GM19397 (cell line): ENCODE data around the gene P2RY13.
A peak's percentile ranks its signal among the peaks of the same experiment; 100 is the strongest.

ENCODE experiments used
- ATAC-seq: cut with Tn5 transposase; IDR thresholded peaks from one replicate; pipeline ENCODE4 v1.9.1; 2021; ENCODE audit warnings: mild to moderate bottlenecking, moderate library complexity; ENCODE audit not compliant: unreplicated experiment

The P2RY13 gene

GRCh38 chr3:151329363-151329762 is at the start of gene P2RY13:
P2RY13 (minus strand) TSS chr3:151329549; CDS start chr3:151329528, 21 bp downstream.
- no peak for ATAC-seq

GRCh38 chr3:151377768-151378385 is 48.5 kb upstream of the P2RY13 start:
- ATAC-seq, result no peak

DNA sequence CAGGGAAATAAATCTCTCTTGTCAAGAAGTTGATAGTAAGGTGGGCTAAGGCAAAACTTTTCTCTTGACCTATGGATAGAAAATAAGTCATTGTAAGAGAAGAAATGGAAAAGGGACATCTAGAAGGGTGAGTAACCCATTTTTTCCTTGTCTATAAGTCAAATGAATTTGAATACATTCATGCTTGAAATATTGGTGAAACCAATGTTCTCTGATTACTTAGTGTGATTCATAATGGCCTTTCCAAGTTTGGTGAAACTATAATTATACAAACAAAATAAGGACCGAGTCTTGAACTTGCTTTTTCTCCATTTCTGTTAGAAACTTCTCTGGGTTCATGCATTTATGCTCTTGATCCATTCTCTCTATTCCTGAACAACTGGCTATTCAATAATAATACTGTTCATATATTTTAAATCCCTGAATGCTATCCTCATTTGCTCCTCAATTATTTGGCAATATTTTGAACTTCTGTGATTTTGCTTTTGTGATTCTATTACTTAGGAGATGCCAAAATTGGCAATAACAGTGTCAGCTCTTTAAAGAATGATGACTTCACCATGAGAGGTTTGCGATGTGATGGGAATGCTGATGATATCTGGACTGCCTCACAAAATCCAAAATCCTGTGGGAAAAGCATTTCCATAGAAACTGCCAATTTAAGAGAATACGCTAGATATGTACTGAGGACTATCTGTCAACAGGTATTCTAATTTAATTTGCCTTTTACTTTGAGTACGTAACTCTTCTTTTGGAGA is 42.9 kb upstream of the P2RY13 start:
- no peak for ATAC-seq

DNA sequence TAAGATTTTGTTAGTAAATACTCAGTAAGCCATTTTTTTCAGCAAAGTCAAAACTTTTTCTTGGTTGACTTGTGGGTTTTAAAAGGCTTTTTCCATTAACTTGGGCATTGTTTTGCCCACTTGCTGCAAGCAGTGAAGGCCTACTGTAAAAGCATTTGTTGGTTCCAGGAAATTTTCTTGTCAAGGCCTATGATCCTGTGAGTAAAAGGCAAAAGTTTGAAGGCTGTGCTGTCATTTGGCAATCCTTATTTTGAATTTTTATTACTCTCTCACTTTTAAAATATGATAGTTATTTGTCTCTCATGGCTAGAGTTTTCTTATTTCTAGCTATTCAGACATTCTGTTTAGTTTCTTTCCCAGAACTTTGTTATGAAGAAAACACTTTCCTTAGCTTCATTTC is 42.2 kb upstream of the P2RY13 start:
- no peak for ATAC-seq

DNA sequence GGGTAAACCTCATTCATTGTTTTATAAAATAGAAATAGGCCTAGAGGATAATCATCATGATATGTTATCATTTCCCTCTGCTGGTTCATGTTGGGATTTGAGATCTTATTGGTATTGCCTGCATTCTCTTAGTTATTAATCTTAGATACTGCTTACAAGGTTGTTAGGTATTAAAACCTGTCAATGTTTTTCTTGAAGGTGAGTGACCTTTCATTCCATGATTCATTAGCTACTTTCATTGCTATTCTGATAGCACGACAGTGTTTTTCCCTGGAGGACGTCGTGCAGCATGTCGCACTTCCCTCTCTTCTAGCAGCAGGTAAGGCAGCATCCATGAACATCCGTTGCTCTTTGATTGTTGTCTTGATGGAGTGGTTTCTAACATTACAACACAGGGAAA is 38.1 kb upstream of the P2RY13 start:
- no peak for ATAC-seq

DNA sequence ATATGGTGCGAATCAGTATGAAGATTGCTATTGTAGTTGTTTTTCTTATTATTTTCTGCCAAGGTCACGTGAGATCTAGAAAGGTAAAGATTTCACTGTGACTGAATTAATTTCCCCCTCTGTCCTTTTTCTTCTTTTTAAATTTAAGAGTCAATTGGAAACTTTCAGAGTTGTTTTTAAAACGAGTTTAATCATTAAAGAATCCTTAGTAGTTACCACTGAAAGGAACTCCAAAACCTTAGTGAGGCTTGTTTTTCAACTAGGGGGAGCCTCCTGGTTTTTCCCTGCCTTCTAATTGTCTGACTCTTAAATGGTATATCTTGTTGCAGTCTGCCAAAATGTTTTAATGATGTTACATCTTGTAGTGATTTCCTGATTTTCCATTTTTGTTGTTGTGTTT is 37.6 kb upstream of the P2RY13 start:
- no peak for ATAC-seq

DNA sequence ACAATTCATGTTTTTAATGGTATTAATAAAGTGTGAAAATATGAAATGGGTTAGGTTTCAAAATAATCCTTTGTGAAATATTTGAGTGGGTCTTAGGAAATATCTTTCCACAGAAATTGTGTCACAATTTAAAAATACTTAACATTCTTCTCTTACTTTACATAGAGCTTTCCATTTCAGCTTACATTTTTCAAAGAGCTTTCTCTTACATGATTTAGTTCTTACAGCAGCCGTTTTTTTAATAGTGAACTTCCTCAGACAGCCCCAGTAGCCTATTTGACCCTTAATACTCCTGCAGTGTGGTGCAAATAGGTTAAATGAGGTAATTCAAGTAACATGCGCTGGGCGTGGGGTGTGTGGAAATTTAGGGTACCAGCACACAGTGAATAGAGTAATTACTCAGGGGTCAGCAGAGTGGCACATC is 33.4 kb upstream of the P2RY13 start:
- ATAC-seq, result no peak

DNA sequence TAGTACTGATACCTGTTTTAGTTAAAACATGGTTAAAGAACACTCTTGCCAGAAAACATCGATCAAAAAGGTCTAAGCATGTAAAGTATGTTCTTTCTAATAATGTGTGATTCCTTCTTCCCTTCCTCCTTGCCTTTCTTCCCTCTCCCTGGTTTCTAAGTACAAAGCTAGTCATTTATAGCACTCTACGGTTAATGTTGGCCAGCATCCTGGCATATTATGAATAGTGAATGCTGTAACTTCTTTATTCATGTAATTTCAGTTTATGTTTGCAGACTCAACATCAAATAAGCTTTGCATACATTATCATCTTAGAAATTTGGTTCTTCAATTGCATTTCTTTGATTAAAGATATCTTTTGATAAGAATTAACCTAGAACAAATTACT is 28.1 kb upstream of the P2RY13 start:
- ATAC-seq, result no peak

DNA sequence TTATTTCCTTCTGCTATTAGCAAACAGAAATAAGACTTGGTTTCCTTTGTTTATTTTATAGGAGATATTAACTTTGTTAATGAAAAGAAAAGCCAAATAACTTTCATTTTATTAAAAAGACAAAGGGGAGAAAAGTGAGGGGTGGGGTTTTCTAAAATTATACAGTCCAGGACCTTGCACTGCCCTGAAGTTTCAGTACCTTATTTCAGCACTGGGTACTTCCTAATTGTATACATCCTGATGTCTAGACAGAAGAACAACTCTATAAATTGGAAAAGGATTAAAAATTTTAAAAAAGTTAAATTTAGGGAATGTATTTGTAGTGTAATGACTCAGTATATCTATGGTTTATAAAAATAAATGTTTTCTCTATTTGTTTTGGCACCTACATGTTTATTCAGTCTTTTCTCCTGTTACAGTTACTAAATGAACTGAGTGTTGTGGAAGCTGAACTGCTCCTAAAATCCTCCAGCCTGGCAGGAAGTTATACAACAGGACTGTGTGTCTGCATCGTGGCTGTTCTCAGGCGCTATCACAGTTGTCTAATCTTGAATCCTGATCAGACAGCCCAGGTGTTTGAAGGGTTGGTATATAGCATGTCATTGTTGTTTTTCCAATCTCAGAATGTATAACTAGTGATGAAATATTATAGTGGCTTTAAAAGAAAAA is 27.6 kb upstream of the P2RY13 start:
- ATAC-seq, result no peak

GRCh38 chr3:151351648-151352047 is 22.3 kb upstream of the P2RY13 start:
- peak; percentile 24 for ATAC-seq

DNA sequence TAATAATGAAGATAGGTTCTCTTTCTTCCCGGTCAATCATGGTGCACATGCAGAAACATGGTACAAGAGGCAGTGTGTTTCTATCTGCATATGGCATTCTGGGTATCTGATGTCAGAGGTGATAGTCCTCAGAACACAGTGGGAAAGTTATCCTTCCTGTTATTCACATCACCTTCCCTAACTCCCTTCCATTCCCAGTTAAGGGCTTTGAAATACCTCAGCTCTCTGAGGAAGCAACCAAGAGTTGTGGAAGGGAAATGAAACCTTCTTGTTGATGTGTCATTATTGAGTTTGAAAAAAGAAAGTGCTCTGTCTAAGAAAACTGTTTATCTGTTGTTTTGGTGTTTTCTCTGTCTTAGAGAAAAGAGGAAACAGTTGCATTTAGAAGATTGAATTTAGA is 21.9 kb upstream of the P2RY13 start:
- ATAC-seq, result peak; percentile 78

- no peak for ATAC-seq
These were observed 21.3 kb upstream of the P2RY13 start for GRCh38 chr3:151350656-151351055.

DNA sequence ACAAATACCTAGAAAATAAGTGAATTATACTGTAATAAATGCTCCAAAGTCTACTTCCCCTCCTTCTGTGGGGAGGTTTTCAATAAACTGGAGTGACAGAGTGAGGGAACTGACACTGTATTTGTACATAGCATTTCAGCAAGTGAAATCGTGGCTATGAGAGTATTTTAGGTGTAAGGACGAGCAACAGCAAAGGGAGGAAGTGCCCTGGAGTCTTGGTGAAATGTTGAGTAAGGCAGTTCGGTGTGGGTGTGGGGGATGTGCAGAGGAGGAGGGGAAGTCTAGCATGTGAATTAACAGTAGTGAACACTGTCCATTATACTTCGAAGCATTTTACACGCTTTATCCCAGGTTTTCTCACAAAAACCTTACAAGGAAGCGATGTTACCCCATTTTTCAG is 18.1 kb upstream of the P2RY13 start:
- ATAC-seq, result no peak

DNA sequence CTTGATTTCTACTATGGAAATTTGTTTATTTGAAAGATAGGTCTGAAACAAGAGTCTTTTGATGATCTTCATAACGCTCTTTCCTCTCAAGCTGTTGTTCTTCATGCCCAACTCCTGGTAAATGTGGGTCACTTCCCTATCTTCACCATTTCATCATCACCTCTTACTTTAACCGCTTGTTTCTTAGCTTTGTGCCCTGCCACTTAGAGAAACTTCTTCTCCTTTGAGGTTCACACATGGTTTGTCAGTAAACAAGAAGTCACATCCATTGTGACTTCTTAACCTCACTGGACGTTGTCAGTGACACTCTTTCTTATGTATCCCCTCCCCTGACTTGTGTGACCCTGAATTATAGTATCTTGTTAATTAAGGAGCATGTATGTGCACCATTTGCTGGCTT is 16.9 kb upstream of the P2RY13 start:
- no peak for ATAC-seq

DNA sequence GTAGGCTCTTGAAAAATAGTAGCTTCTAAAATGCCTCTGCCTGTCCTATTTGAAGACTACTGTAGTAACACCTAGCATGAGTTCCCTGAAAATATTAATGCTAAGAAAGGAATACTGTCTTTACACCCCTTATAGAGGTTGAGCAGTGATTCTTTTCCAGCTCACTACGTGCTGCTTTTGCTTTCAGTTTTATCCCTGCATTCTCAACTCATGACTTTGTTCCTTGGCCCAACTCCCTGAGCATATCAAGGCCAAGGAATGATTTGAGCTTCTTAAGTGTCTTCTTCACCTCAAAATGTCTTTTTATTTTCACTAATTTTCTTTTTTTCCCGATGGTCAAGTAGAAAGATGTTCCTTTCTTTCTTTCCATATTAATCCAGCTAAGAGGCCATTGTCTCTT is 16.5 kb upstream of the P2RY13 start:
- ATAC-seq, result no peak

DNA sequence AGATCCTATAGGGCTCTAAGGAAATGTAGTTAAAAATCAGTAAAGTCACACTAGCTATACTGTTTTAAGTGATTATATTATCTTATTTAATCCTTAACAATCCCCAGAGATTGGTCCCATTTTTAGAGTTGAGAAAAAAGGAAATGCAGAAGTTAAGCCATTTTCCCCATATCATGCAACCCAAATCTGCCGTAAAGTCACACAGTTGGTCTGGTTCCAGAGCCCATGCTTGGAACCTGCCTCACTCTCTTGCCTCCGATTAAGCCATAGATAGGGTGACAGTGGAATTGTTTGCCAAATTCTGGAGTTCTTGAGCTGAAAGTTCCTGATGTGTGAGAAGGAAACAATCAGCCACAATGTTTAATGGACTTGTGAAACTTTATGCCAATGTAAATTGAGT is 2.3 kb upstream of the P2RY13 start:
- ATAC-seq, result no peak

DNA sequence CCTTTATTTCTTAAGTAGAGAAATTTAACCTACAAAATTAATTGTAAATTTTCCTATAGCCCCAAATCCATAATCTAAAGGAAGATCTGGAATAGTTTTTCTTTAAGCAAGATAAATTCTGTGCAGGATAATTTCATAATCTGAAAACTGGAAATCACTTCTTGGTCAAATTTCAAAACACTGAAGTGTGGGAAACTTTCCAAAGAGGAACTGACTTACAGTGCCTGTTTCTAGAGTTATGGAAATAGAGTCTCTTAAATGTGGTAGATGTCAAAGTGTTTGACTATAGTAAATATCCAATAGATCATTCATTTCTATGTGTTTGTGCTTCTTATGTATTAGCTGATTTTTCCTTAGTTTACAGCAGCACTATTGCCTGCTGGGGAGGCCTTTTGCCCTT is 1.6 kb upstream of the P2RY13 start:
- ATAC-seq, result no peak

DNA sequence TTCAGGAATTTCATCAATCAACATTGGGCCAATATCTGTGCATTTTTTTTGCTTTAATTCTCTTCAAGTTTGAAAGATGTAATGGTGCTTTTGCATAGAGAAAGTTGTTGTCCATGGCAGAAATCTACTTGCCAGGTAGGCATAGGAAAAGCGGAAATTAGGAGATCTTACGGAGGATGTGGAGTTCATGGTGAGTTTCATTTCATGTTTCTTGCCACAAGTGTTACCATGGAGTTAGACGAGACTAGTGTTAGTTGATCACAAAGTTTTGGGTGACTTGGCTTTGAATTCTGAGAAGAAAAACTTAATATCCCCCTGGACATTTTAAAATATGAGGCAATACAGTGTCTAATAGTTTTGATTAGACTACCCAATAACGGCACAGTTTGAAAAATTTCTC is 1.0 kb upstream of the P2RY13 start:
- no peak for ATAC-seq

- no peak for ATAC-seq
These were observed 902 bp downstream of the P2RY13 start for GRCh38 chr3:151328298-151328995.

GRCh38 chr3:151327571-151328198 is 1.7 kb downstream of the P2RY13 start:
- ATAC-seq, result no peak

DNA sequence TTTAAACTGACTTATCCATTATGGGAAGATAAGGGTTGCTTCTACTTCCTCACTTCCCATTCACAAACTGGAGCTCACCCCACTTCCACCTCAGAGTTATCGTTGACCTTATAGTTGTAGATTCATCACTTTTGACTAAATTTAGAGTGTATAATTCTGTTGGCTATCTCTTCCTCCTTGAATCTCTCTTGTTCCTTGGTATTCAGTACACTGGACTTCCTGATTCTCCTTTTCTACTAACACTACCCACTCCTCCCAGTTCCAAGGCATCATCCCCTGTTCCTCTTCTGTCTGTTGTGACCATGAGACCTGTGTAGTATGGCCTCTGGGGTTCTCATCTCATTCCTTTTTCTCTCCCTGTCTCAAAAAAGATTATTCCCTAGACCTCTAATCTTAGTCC is 6.8 kb downstream of the P2RY13 start:
- ATAC-seq, result no peak
